ENCODE results near the gene GCAT. TPM values are rescaled to one million over a fixed set of nuclear protein-coding genes. Genes with fewer than 3 reads are reported as not detected.

The GCAT gene
- total RNA-seq, 3 donors from 2014 or later (not counting 1 experiment from before 2014, with no cell fraction given) = 0.25 to 1.2 (median 0.28) TPM

GRCh38 chr22:37760152-37760551 lies 47.6 kb upstream of the GCAT start:
- DNase-seq (no peak), ATAC-seq (no peak)
- WGBS (ENCODE audit: insufficient coverage) = 100% methylated on average over 2 of the region's 3 CpGs
- intact Hi-C loops (cut with micrococcal nuclease) = no loop called here
- H3K27me3 ChIP-seq (ENCODE audit: control insufficient read depth, insufficient read depth, low read length) = no peaks in the 10 kb centered on the region
- H3K9me3 ChIP-seq (ENCODE audit: control insufficient read depth, insufficient read depth, low read length) = no peaks in the 10 kb centered on the region
- Mint-ChIP-seq H3K9me3 (no peaks in the 10 kb centered on the region), H3K4me3 (no peak overlapping the region), H3K36me3 (no peaks in the 10 kb centered on the region), H3K27ac (no peak overlapping the region), H3K27me3 (ENCODE audit: low read depth in 2 of 2) (no peaks in the 10 kb centered on the region), H3K4me1 (no peaks in the 10 kb centered on the region)
- H3K4me3 ChIP-seq (ENCODE audit: low read length) = no peak overlapping the region
- H3K36me3 ChIP-seq (ENCODE audit: control insufficient read depth, insufficient read depth, low read length) = peaks cover 49% of the 10 kb centered on the region
- no peaks in the 10 kb centered on the region for H3K4me1 ChIP-seq (ENCODE audit: control insufficient read depth, insufficient read depth, low read length)
- TF ChIP-seq, protein P1, sequence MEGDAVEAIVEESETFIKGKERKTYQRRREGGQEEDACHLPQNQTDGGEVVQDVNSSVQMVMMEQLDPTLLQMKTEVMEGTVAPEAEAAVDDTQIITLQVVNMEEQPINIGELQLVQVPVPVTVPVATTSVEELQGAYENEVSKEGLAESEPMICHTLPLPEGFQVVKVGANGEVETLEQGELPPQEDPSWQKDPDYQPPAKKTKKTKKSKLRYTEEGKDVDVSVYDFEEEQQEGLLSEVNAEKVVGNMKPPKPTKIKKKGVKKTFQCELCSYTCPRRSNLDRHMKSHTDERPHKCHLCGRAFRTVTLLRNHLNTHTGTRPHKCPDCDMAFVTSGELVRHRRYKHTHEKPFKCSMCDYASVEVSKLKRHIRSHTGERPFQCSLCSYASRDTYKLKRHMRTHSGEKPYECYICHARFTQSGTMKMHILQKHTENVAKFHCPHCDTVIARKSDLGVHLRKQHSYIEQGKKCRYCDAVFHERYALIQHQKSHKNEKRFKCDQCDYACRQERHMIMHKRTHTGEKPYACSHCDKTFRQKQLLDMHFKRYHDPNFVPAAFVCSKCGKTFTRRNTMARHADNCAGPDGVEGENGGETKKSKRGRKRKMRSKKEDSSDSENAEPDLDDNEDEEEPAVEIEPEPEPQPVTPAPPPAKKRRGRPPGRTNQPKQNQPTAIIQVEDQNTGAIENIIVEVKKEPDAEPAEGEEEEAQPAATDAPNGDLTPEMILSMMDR (IDR thresholded peaks at IDR 0.05) = no peak
- H3K27ac ChIP-seq (ENCODE audit: low read length) = no peak overlapping the region

DNA sequence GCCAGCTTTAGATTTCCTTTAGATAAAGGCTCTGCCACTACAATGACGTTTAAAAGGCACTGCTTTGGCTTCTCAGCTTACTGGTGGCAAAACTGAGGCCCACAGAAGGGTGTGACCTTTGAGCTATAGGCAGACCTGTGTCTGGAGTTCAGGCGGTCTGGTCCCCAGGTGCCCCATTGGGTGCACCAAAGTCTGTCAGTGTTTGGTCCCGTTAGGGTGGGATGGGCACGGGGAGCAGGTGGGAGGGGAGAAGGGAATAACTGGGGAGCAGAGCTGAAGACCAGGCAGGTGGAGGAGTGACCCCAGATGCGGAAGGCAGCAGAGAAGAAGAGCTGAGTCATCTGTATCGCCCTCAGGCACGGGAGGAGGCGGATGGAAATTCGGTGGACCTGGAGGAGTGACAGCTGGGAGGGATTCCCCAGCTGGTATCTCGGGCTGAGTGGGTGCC lies 45.3 kb upstream of the GCAT start:
- peaks cover 39% of the 10 kb centered on the region for H3K36me3 ChIP-seq (ENCODE audit: control insufficient read depth, insufficient read depth, low read length)
- no peaks in the 10 kb centered on the region for H3K27me3 ChIP-seq (ENCODE audit: control insufficient read depth, insufficient read depth, low read length)
- 81% methylated on average over 10 of the region's 10 CpGs for WGBS (ENCODE audit: insufficient coverage)

GRCh38 chr22:37763012-37763411 lies 44.7 kb upstream of the GCAT start:
- H3K27me3 Mint-ChIP-seq (ENCODE audit: low read depth in 2 of 2) = no peaks in the 10 kb centered on the region
- no peak overlapping the region for H3K4me3 Mint-ChIP-seq
- DNase-seq = no peak
- Histone ChIP-seq H3K27ac (ENCODE audit: low read length) (no peak overlapping the region), H3K9me3 (ENCODE audit: control insufficient read depth, insufficient read depth, low read length) (no peaks in the 10 kb centered on the region), H3K4me3 (ENCODE audit: low read length) (no peak overlapping the region), H3K4me1 (ENCODE audit: control insufficient read depth, insufficient read depth, low read length) (no peaks in the 10 kb centered on the region), H3K27me3 (ENCODE audit: control insufficient read depth, insufficient read depth, low read length) (no peaks in the 10 kb centered on the region), H3K36me3 (ENCODE audit: control insufficient read depth, insufficient read depth, low read length) (peaks cover 34% of the 10 kb centered on the region)
- no peaks in the 10 kb centered on the region for H3K4me1 Mint-ChIP-seq
- H3K27ac Mint-ChIP-seq = no peak overlapping the region
- no peaks in the 10 kb centered on the region for H3K36me3 Mint-ChIP-seq
- intact Hi-C loops (cut with micrococcal nuclease) = no loop called here
- TF ChIP-seq, protein P1 (IDR thresholded peaks at IDR 0.05) = no peak
- no peak for ATAC-seq
- WGBS (ENCODE audit: insufficient coverage) = 98% methylated on average over 9 of the region's 9 CpGs
- no peaks in the 10 kb centered on the region for H3K9me3 Mint-ChIP-seq

More for the DNA sequence above, 45.3 kb upstream of the GCAT start:
- TF ChIP-seq, protein P1 (IDR thresholded peaks at IDR 0.05) = no peak
- no peaks in the 10 kb centered on the region for H3K4me1 Mint-ChIP-seq
- no peak overlapping the region for H3K4me3 ChIP-seq (ENCODE audit: low read length)
- ATAC-seq (no peak), DNase-seq (no peak)
- H3K4me1 ChIP-seq (ENCODE audit: control insufficient read depth, insufficient read depth, low read length) = no peaks in the 10 kb centered on the region
- no peaks in the 10 kb centered on the region for H3K27me3 Mint-ChIP-seq (ENCODE audit: low read depth in 2 of 2)
- no peaks in the 10 kb centered on the region for H3K9me3 ChIP-seq (ENCODE audit: control insufficient read depth, insufficient read depth, low read length)
- no peaks in the 10 kb centered on the region for H3K36me3 Mint-ChIP-seq
- no peak overlapping the region for H3K4me3 Mint-ChIP-seq
- no peak overlapping the region for H3K27ac ChIP-seq (ENCODE audit: low read length)
- H3K27ac Mint-ChIP-seq = no peak overlapping the region
- intact Hi-C loops (cut with micrococcal nuclease) = no loop called here
- no peaks in the 10 kb centered on the region for H3K9me3 Mint-ChIP-seq

DNA sequence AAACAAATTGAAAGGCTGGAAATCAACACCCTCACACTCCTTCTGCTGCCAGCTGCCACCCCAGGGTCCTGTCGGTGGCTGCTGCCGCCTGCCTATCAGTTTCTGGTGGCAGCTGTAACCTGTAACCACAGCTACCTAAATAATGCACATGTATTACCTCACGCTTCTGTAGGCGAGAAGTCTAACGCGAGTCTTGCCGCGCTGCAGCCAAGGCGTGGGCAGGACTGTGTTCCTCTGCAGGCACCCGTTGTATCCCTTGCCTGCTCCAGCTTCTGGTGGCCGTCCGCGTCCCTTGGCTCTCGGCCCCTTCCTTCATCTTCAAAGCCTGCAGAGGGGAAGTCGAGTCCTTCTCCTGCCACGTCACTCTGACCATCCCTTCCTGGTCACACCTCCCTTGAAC lies 44.1 kb upstream of the GCAT start:
- TF ChIP-seq, protein P1 (IDR thresholded peaks at IDR 0.05) = no peak
- WGBS (ENCODE audit: insufficient coverage) = 85% methylated on average over 16 of the region's 16 CpGs
- H3K4me3 ChIP-seq (ENCODE audit: low read length) = no peak overlapping the region
- Mint-ChIP-seq H3K27me3 (ENCODE audit: low read depth in 2 of 2) (no peaks in the 10 kb centered on the region), H3K27ac (peak overlapping the region in 1 of 2 donors; percentile 39), H3K36me3 (no peaks in the 10 kb centered on the region), H3K9me3 (no peaks in the 10 kb centered on the region), H3K4me1 (no peaks in the 10 kb centered on the region), H3K4me3 (no peak overlapping the region)
- no peaks in the 10 kb centered on the region for H3K9me3 ChIP-seq (ENCODE audit: control insufficient read depth, insufficient read depth, low read length)
- intact Hi-C loops (cut with micrococcal nuclease) = no loop called here
- H3K27ac ChIP-seq (ENCODE audit: low read length) = no peak overlapping the region
- ATAC-seq = no peak
- DNase-seq = no peak
- H3K36me3 ChIP-seq (ENCODE audit: control insufficient read depth, insufficient read depth, low read length) = peaks cover 30% of the 10 kb centered on the region
- no peaks in the 10 kb centered on the region for H3K4me1 ChIP-seq (ENCODE audit: control insufficient read depth, insufficient read depth, low read length)
- no peaks in the 10 kb centered on the region for H3K27me3 ChIP-seq (ENCODE audit: control insufficient read depth, insufficient read depth, low read length)
